ENCODE results near the gene TBC1D14. TPM values are rescaled to one million over a fixed set of nuclear protein-coding genes. Genes with fewer than 3 reads are reported as not detected.

The TBC1D14 gene
- total RNA-seq, 1 donor from 2014 or later = 33.1 TPM

- DNase-seq = no peak
- intact Hi-C loops (cut with DNase I) = no loop called here
- ATAC-seq (ENCODE audit: poor library complexity) = no peak
These were observed 142.7 kb downstream of the TBC1D14 start for GRCh38 chr4:7052313-7052712.

- ATAC-seq (ENCODE audit: poor library complexity) (peak; percentile 60), DNase-seq (peak; percentile 78)
- intact Hi-C loops (cut with DNase I) = no loop called here
These were observed 143.5 kb downstream of the TBC1D14 start for GRCh38 chr4:7052923-7053715.

- no peak for ATAC-seq (ENCODE audit: poor library complexity)
- DNase-seq = no peak
- intact Hi-C loops (cut with DNase I) = no loop called here
These were observed 144.7 kb downstream of the TBC1D14 start for GRCh38 chr4:7054106-7054880.

GRCh38 chr4:7055111-7055989, 145.7 kb downstream of the TBC1D14 start:
- ATAC-seq (ENCODE audit: poor library complexity) = no peak
- no peak for DNase-seq
- intact Hi-C loops (cut with DNase I) = no loop called here

GRCh38 chr4:7055990-7056325, 146.3 kb downstream of the TBC1D14 start:
- DNase-seq (no peak), ATAC-seq (ENCODE audit: poor library complexity) (no peak)
- intact Hi-C loops (cut with DNase I) = no loop called here

- no peak for ATAC-seq (ENCODE audit: poor library complexity)
- intact Hi-C loops (cut with DNase I) = no loop called here
- no peak for DNase-seq
These were observed 149.2 kb downstream of the TBC1D14 start for GRCh38 chr4:7058792-7059191.

GRCh38 chr4:7059662-7060061, 150.0 kb downstream of the TBC1D14 start:
- intact Hi-C loops (cut with DNase I) = no loop called here
- no peak for DNase-seq
- ATAC-seq (ENCODE audit: poor library complexity) = no peak

- intact Hi-C loops (cut with DNase I) = no loop called here
- DNase-seq (no peak), ATAC-seq (ENCODE audit: poor library complexity) (no peak)
These were observed 150.9 kb downstream of the TBC1D14 start for GRCh38 chr4:7060346-7061150.

GRCh38 chr4:7061815-7062214, 152.2 kb downstream of the TBC1D14 start:
- ATAC-seq (ENCODE audit: poor library complexity) = no peak
- no peak for DNase-seq
- intact Hi-C loops (cut with DNase I) = no loop called here

- ATAC-seq (ENCODE audit: poor library complexity) = no peak
- intact Hi-C loops (cut with DNase I) = no loop called here
- no peak for DNase-seq
These were observed 153.2 kb downstream of the TBC1D14 start for GRCh38 chr4:7062816-7063215.

- intact Hi-C loops (cut with DNase I) = no loop called here
- ATAC-seq (ENCODE audit: poor library complexity) = no peak
- no peak for DNase-seq
These were observed 153.7 kb downstream of the TBC1D14 start for GRCh38 chr4:7063362-7063761.

GRCh38 chr4:7066006-7066405, 156.4 kb downstream of the TBC1D14 start:
- ATAC-seq (ENCODE audit: poor library complexity) (no peak), DNase-seq (peak; percentile 31)
- intact Hi-C loops (cut with DNase I) = no loop called here

GRCh38 chr4:7066493-7066892, 156.9 kb downstream of the TBC1D14 start:
- DNase-seq = peak; percentile 4
- ATAC-seq (ENCODE audit: poor library complexity) = no peak
- intact Hi-C loops (cut with DNase I) = no loop called here

GRCh38 chr4:7067126-7067451, 157.5 kb downstream of the TBC1D14 start:
- intact Hi-C loops (cut with DNase I) = no loop called here
- ATAC-seq (ENCODE audit: poor library complexity) = no peak
- DNase-seq = peak; percentile 37

GRCh38 chr4:7067452-7068278, 158.0 kb downstream of the TBC1D14 start, which contains the start of gene GRPEL1:
Gene GRPEL1 (minus strand): TSS chr4:7068064. CDS start chr4:7068032, 32 bp downstream.
- ATAC-seq (ENCODE audit: poor library complexity) (peak; percentile 97), DNase-seq (peak; percentile 100)
- intact Hi-C loops (cut with DNase I) = no loop called here

GRCh38 chr4:7068279-7068842, 158.7 kb downstream of the TBC1D14 start:
- intact Hi-C loops (cut with DNase I) = no loop called here
- DNase-seq = no peak
- ATAC-seq (ENCODE audit: poor library complexity) = no peak

- ATAC-seq (ENCODE audit: poor library complexity) (peak; percentile 2), DNase-seq (no peak)
- intact Hi-C loops (cut with DNase I) = no loop called here
These were observed 159.3 kb downstream of the TBC1D14 start for GRCh38 chr4:7068883-7069282.
